Measurements from ENCODE around the gene PTPRM.

DNA sequence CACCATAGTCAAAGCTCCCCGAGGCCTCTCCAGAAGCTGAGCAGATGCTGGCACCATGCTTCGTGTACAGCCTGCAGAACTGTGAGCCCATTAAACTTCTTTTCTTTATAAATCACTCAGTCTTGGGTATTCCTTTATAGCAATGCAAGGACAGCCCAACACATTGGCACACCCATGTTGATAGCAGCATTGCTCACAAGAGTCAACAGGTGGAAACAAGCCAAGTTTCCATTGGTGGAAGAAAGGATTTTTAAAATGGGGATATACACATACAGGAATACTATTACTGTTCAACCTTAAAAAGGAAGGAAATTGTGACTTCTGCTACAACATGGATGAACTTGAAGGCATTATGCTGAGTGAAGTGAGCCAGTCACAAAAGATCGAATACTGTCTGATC lies 855.3 kb downstream of the PTPRM start:
- TF ChIP-seq SNAI2 (CRISPR knock-in tag; IDR thresholded peaks at IDR 0.05) (no peak), ZFP3 (CRISPR knock-in tag; IDR thresholded peaks at IDR 0.05) (no peak), TCF4 (CRISPR knock-in tag; IDR thresholded peaks at IDR 0.05; ENCODE audit: borderline replicate concordance) (no peak), ESRRG (CRISPR knock-in tag; IDR thresholded peaks at IDR 0.05) (no peak), PPARA (CRISPR knock-in tag; IDR thresholded peaks at IDR 0.05; ENCODE audit: borderline replicate concordance) (no peak), RARB (CRISPR knock-in tag; IDR thresholded peaks at IDR 0.05) (no peak), ARNTL (CRISPR knock-in tag; IDR thresholded peaks at IDR 0.05; ENCODE audit: borderline replicate concordance, low read depth) (no peak), ZFP30 (CRISPR knock-in tag; IDR thresholded peaks at IDR 0.05) (no peak), TOX (CRISPR knock-in tag; IDR thresholded peaks at IDR 0.05; ENCODE audit: borderline replicate concordance) (no peak), OSR1 (CRISPR knock-in tag; IDR thresholded peaks at IDR 0.05) (no peak), GLIS3 (CRISPR knock-in tag; IDR thresholded peaks at IDR 0.05) (no peak)
- TF ChIP-seq, protein P1, sequence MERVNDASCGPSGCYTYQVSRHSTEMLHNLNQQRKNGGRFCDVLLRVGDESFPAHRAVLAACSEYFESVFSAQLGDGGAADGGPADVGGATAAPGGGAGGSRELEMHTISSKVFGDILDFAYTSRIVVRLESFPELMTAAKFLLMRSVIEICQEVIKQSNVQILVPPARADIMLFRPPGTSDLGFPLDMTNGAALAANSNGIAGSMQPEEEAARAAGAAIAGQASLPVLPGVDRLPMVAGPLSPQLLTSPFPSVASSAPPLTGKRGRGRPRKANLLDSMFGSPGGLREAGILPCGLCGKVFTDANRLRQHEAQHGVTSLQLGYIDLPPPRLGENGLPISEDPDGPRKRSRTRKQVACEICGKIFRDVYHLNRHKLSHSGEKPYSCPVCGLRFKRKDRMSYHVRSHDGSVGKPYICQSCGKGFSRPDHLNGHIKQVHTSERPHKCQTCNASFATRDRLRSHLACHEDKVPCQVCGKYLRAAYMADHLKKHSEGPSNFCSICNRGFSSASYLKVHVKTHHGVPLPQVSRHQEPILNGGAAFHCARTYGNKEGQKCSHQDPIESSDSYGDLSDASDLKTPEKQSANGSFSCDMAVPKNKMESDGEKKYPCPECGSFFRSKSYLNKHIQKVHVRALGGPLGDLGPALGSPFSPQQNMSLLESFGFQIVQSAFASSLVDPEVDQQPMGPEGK (CRISPR knock-in tag; IDR thresholded peaks at IDR 0.05; ENCODE audit: borderline replicate concordance), result no peak
- TF ChIP-seq, protein P2, sequence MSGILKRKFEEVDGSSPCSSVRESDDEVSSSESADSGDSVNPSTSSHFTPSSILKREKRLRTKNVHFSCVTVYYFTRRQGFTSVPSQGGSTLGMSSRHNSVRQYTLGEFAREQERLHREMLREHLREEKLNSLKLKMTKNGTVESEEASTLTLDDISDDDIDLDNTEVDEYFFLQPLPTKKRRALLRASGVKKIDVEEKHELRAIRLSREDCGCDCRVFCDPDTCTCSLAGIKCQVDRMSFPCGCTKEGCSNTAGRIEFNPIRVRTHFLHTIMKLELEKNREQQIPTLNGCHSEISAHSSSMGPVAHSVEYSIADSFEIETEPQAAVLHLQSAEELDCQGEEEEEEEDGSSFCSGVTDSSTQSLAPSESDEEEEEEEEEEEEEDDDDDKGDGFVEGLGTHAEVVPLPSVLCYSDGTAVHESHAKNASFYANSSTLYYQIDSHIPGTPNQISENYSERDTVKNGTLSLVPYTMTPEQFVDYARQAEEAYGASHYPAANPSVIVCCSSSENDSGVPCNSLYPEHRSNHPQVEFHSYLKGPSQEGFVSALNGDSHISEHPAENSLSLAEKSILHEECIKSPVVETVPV (CRISPR knock-in tag; IDR thresholded peaks at IDR 0.05), result no peak
- TF ChIP-seq, protein P3, sequence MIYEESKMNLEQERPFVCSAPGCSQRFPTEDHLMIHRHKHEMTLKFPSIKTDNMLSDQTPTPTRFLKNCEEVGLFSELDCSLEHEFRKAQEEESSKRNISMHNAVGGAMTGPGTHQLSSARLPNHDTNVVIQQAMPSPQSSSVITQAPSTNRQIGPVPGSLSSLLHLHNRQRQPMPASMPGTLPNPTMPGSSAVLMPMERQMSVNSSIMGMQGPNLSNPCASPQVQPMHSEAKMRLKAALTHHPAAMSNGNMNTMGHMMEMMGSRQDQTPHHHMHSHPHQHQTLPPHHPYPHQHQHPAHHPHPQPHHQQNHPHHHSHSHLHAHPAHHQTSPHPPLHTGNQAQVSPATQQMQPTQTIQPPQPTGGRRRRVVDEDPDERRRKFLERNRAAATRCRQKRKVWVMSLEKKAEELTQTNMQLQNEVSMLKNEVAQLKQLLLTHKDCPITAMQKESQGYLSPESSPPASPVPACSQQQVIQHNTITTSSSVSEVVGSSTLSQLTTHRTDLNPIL (CRISPR knock-in tag; IDR thresholded peaks at IDR 0.05; ENCODE audit: low read depth), result no peak

All from SK-N-SH treated with all-trans-retinoic acid at 6 μM for 48 hours (cell line).